ENCODE data around the gene IL1RAPL1.

GRCh38 chrX:28589046-28589445 is 1.8 kb downstream of the IL1RAPL1 start:
- TF ChIP-seq SUZ12 (IDR thresholded peaks at IDR 0.05; ENCODE audit: extremely low read depth, insufficient read depth, insufficient read length) (no peak), YY1 (IDR thresholded peaks at IDR 0.05; ENCODE audit: insufficient read depth, insufficient read length) (no peak), ZNF274 (IDR thresholded peaks at IDR 0.05; ENCODE audit: low read depth, low read length) (no peak)

Data from NT2/D1 (cell line).